ENCODE measurements around the gene STAT4. TPM values are rescaled to one million over a fixed set of nuclear protein-coding genes. Genes with fewer than 3 reads are reported as not detected.

Gene STAT4
- total RNA-seq, 4 donors from 2014 or later: 1.0 to 6.6 (median 4.4) TPM

- H3K27me3 ChIP-seq: no peaks in the 10 kb centered on the region
- no peak overlapping the region for H3K27ac ChIP-seq
- H3K36me3 ChIP-seq: no peaks in the 10 kb centered on the region
- H3K4me1 ChIP-seq: no peaks in the 10 kb centered on the region
- no peak for TF ChIP-seq POLR2A (IDR thresholded peaks at IDR 0.05)
- TF ChIP-seq, protein P1, sequence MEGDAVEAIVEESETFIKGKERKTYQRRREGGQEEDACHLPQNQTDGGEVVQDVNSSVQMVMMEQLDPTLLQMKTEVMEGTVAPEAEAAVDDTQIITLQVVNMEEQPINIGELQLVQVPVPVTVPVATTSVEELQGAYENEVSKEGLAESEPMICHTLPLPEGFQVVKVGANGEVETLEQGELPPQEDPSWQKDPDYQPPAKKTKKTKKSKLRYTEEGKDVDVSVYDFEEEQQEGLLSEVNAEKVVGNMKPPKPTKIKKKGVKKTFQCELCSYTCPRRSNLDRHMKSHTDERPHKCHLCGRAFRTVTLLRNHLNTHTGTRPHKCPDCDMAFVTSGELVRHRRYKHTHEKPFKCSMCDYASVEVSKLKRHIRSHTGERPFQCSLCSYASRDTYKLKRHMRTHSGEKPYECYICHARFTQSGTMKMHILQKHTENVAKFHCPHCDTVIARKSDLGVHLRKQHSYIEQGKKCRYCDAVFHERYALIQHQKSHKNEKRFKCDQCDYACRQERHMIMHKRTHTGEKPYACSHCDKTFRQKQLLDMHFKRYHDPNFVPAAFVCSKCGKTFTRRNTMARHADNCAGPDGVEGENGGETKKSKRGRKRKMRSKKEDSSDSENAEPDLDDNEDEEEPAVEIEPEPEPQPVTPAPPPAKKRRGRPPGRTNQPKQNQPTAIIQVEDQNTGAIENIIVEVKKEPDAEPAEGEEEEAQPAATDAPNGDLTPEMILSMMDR (IDR thresholded peaks at IDR 0.05): no peak
- WGBS, 2 donors: 84 to 88% methylated on average over 3 of the region's 3 CpGs
- no peak for DNase-seq
- H3K4me3 ChIP-seq (replicated peaks in 1 of 3): no peak overlapping the region
- intact Hi-C loops (cut with DNase I): no loop called here
- no peaks in the 10 kb centered on the region for H3K9me3 ChIP-seq
Measured at GRCh38 chr2:191059308-191059707, 91.5 kb downstream of the STAT4 start.

DNA sequence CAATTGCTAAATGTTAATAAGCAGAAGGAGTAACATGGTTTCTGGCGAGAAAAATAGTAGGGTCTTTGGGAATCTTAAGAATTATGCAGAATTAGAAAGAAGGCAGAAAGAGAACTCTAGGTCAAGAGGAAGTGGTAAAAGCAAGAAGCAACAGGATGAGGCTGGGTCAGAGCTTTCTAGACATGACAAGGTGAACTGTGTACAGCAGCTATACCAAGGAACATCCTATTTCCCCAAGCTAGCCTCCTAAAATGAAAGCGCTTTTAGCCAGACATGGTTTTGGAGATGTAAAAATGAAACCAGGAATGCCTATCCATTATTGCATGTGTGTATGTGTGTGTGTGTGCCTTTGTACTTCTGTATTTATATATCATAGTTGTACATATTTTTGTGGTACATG, 94.6 kb downstream of the STAT4 start:
- Histone ChIP-seq H3K27me3 (no peaks in the 10 kb centered on the region), H3K4me3 (replicated peaks in 1 of 3) (no peak overlapping the region), H3K9me3 (no peaks in the 10 kb centered on the region), H3K4me1 (peaks cover 8 to 11% of the 10 kb centered on the region in 2 donors), H3K27ac (no peak overlapping the region), H3K36me3 (no peaks in the 10 kb centered on the region)
- no peak for TF ChIP-seq POLR2A (IDR thresholded peaks at IDR 0.05)
- TF ChIP-seq, protein P1 (IDR thresholded peaks at IDR 0.05): no peak
- intact Hi-C loops (cut with DNase I): no loop called here
- 92 to 93% methylated on average over 2 of the region's 2 CpGs for WGBS, 2 donors
- DNase-seq: no peak

DNA sequence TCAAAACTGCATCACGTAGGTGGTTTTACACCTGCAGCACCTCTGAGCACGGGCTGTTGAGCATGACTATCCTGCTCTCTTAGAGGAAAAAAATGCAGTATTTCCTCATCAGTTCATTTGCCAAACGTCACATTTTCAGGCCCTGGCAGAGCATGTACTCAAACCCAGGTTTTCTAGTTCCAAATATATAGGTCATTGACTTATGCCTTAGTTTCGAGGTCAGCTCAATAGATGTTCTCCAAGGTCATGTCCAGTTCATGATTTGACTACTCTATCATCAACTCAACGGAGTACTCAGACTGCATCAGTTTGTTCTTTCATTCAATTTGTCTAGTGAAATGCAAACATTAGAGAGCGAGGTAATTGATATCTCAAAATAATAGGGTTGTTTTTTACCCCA, 97.5 kb downstream of the STAT4 start:
- WGBS, 2 donors: 75 to 80% methylated on average over 6 of the region's 6 CpGs
- no peak for DNase-seq
- peaks cover 21 to 26% of the 10 kb centered on the region in 2 donors for H3K4me1 ChIP-seq
- H3K9me3 ChIP-seq: no peaks in the 10 kb centered on the region
- TF ChIP-seq POLR2A (IDR thresholded peaks at IDR 0.05): no peak
- TF ChIP-seq, protein P1 (IDR thresholded peaks at IDR 0.05): no peak
- H3K27ac ChIP-seq: no peak overlapping the region
- H3K36me3 ChIP-seq: no peaks in the 10 kb centered on the region
- intact Hi-C loops (cut with DNase I): loop anchor here (5.0 kb wide), 1 partner anchor 104 kb away; no protein-coding TSS in a partner anchor
- H3K27me3 ChIP-seq: no peaks in the 10 kb centered on the region
- no peak overlapping the region for H3K4me3 ChIP-seq (replicated peaks in 1 of 3)

DNA sequence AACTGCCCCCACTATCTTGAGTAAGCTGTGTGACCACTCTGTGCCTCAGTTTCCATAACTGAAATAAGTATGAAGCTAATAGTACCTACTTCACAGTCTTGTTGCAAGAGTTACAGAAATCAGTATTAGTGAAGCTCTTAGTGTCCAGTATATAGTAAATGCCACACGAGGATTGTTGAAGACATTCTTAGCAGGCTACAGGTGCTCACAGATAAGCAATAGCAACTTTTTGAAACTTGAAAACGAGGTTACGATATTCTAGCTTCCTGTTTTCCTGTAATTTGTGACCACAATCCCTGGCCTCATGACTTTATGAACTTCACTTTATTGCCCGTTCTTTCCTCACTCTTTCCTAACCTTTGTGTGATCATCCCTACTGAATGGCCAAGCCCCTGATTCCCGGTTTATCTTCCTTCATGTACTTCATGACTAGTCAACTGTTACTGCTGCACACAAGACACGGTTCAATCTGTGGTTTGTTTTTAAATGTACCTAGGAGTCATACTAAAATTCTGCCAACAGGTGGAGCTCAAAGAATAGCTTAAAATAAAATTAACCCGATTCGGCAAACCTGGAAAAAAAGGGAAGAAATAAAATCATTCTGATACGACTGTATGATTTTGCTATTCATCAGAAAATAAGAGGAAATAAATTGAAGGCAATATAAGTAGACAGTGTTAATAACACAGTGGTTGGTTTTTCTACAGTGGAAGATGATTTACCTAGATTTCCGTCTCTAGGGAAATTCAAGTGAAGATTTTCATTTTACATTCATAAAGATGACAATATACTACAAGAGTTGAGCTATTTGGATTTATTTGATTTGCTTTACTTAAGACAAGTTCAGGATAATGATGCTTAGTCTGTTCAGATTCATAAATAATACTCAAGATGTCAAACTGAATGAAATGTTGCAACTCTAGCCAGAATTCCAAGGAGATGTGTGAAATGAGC, 98.7 kb downstream of the STAT4 start:
- H3K4me3 ChIP-seq (replicated peaks in 1 of 3): no peak overlapping the region
- no peaks in the 10 kb centered on the region for H3K27me3 ChIP-seq
- no peaks in the 10 kb centered on the region for H3K9me3 ChIP-seq
- H3K36me3 ChIP-seq: no peaks in the 10 kb centered on the region
- H3K4me1 ChIP-seq: peaks cover 21 to 26% of the 10 kb centered on the region in 2 donors
- no peak overlapping the region for H3K27ac ChIP-seq
- 20 to 24% methylated on average over 10 of the region's 10 CpGs for WGBS, 2 donors
- intact Hi-C loops (cut with DNase I): loop anchor here (5.0 kb wide), 1 partner anchor 105 kb away; no protein-coding TSS in a partner anchor
- no peak for DNase-seq
- TF ChIP-seq, protein P1 (IDR thresholded peaks at IDR 0.05): peak in 5 of 6 experiments; percentile 17 to 76 (median 68)
- no peak for TF ChIP-seq POLR2A (IDR thresholded peaks at IDR 0.05)

- intact Hi-C loops (cut with DNase I): loop anchor here (5.0 kb wide), 1 partner anchor 106 kb away; no protein-coding TSS in a partner anchor
- H3K27me3 ChIP-seq: no peaks in the 10 kb centered on the region
- peaks cover 21 to 26% of the 10 kb centered on the region in 2 donors for H3K4me1 ChIP-seq
- no peaks in the 10 kb centered on the region for H3K36me3 ChIP-seq
- H3K4me3 ChIP-seq (replicated peaks in 1 of 3): no peak overlapping the region
- no peaks in the 10 kb centered on the region for H3K9me3 ChIP-seq
- no peak for DNase-seq
- no peak overlapping the region for H3K27ac ChIP-seq
- TF ChIP-seq, protein P1 (IDR thresholded peaks at IDR 0.05): no peak
- no peak for TF ChIP-seq POLR2A (IDR thresholded peaks at IDR 0.05)
- WGBS, 2 donors: 77 to 87% methylated on average over 3 of the region's 3 CpGs
Measured at GRCh38 chr2:191051177-191051576, 99.6 kb downstream of the STAT4 start.

All from thyroid gland (tissue), 4 donors.